Measurements from ENCODE around the gene CTBP2. TPM values are rescaled to one million over a fixed set of nuclear protein-coding genes. Genes with fewer than 3 reads are reported as not detected.
"Not testable (repeated sequence)": the region's sequence is repeated elsewhere in the genome, so short reads cannot be mapped to it uniquely, and the experiment has no call there.

Gene CTBP2
- total RNA-seq, 2 donors from 2014 or later, result 106 to 172 TPM

DNA sequence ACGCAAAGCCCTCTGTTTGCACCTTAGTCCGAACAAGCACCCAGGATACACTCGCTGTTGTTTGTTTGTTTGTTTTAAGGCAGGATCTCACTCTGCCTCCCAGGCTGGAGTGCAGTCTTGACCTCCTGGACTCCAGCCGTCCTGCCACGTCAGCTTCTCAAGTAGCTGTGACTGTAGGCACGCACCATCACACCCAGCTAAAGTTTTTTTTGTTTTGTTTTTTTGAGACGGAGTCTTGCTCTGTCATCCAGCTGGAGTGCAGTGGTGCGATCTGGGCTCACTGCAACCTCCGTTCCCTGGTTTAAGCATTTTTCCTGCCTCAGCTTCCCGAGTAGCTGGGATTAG lies 76.8 kb downstream of the CTBP2 start:
- Histone ChIP-seq H3K27ac (no peak overlapping the region), H3K4me3 (no peak overlapping the region), H3K27me3 (no peaks in the 10 kb centered on the region), H3K9ac (ENCODE audit: low read depth in 2 of 2, low read length in 2 of 2) (no peak overlapping the region), H3K36me3 (no peaks in the 10 kb centered on the region), H3K9me3 (no peaks in the 10 kb centered on the region), H3K4me1 (no peaks in the 10 kb centered on the region)
- no peak for DNase-seq
- TF ChIP-seq, protein P1, sequence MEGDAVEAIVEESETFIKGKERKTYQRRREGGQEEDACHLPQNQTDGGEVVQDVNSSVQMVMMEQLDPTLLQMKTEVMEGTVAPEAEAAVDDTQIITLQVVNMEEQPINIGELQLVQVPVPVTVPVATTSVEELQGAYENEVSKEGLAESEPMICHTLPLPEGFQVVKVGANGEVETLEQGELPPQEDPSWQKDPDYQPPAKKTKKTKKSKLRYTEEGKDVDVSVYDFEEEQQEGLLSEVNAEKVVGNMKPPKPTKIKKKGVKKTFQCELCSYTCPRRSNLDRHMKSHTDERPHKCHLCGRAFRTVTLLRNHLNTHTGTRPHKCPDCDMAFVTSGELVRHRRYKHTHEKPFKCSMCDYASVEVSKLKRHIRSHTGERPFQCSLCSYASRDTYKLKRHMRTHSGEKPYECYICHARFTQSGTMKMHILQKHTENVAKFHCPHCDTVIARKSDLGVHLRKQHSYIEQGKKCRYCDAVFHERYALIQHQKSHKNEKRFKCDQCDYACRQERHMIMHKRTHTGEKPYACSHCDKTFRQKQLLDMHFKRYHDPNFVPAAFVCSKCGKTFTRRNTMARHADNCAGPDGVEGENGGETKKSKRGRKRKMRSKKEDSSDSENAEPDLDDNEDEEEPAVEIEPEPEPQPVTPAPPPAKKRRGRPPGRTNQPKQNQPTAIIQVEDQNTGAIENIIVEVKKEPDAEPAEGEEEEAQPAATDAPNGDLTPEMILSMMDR (IDR thresholded peaks at IDR 0.05), result no peak
- intact Hi-C loops (cut with DNase I), result no loop called here

DNA sequence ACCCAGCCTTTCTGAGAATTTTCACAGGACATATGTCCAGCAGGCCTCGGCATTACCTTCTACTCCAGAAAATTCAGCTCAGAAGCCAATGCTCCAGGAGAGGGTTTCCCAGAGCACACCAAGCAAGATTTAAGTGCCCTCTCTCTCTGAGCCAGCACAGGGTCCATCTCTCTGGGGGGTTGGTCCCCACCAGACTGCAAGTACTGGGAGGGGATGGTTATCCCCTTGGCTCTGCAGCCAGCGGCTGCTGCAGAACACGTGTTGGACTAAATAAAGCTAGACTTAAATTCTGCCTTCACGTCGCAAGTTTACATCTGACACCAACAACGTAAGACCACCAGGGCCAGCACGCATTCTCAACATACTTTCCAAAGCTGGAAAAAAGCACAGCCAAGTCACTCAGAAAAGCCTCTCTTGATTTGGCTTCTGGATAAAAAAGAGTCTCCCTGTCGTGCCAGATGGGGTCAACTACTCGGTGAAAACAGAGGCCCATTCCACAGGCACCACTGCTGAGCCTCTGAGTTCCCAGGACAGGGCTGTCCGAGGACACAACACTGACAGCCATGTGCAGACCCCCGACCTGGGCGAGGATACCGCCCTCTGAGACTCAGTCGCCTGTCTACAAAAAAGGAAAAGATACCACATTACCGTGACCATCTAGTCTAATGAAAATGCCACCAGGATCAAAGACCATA lies 77.3 kb downstream of the CTBP2 start:
- Histone ChIP-seq H3K27ac (no peak overlapping the region), H3K9me3 (no peaks in the 10 kb centered on the region), H3K9ac (ENCODE audit: low read depth in 2 of 2, low read length in 2 of 2) (no peak overlapping the region), H3K36me3 (no peaks in the 10 kb centered on the region), H3K4me3 (no peak overlapping the region), H3K4me1 (no peaks in the 10 kb centered on the region), H3K27me3 (no peaks in the 10 kb centered on the region)
- intact Hi-C loops (cut with DNase I), result no loop called here
- TF ChIP-seq, protein P1 (IDR thresholded peaks at IDR 0.05), result no peak
- no peak for DNase-seq

DNA sequence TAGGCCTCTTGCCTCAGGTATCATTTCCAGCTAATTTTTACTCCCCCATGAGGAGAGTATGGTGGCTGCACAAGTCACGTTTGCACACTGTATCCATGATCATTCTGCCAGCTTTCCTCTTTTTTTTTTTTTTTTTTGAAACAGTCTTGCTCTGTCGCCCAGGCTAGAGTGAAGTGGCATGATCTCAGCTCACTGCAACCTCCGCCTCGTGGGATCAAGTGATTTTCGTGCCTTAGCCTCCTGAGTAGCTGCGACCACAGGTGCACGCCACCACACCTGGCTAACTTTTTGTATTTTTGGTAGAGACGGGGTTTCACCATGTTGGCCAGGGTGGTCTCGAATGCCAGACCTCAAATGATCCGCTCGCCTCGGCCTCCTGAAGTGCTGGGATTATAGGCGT lies 77.9 kb downstream of the CTBP2 start:
- intact Hi-C loops (cut with DNase I); H3K36me3 ChIP-seq; H3K9ac ChIP-seq (ENCODE audit: low read depth in 2 of 2, low read length in 2 of 2); DNase-seq; H3K27ac ChIP-seq; H3K4me1 ChIP-seq; H3K4me3 ChIP-seq; H3K9me3 ChIP-seq; H3K27me3 ChIP-seq: not testable (repeated sequence)

DNA sequence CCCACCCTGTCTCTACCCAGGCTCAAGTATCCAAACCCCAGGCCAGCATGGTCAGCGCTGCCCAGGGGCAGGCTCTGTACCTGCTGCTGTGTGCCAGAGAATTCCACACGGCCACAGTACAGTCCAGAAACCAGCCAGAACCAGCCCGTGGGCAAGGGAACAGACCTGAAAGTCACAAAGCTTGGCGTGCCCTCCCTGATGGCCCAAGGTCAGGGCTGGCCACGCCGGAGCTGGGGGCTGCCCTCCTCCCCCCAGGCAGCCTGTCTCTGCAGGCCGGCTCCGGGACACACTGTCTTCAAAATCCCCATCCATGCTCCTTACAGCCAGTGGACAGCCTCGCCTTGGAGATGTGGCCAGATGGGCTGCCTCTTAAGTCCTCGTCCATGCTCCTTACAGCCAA lies 78.4 kb downstream of the CTBP2 start:
- Histone ChIP-seq H3K9ac (ENCODE audit: low read depth in 2 of 2, low read length in 2 of 2) (no peak overlapping the region), H3K36me3 (no peaks in the 10 kb centered on the region), H3K27me3 (no peaks in the 10 kb centered on the region), H3K4me3 (no peak overlapping the region), H3K27ac (no peak overlapping the region), H3K9me3 (no peaks in the 10 kb centered on the region), H3K4me1 (no peaks in the 10 kb centered on the region)
- DNase-seq, result no peak
- intact Hi-C loops (cut with DNase I), result no loop called here
- TF ChIP-seq, protein P1 (IDR thresholded peaks at IDR 0.05), result no peak

DNA sequence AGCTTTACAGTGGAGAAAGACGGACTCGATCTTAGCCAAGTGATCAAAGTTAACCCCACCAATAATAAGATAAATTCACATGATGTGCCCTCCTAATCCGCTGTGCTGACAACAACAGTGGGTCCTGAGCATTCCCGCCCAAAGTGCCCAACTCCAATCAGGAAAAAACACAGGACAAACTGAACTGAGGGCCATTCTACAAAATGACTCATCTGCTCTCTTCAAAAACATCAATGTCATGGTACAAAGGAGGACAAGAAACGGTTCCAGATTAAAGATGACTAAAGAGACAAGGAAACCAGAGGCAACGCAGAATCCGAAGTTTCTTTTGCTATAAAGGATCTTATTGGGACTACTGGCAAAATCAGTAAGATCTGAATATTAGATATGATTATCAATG lies 79.4 kb downstream of the CTBP2 start:
- Histone ChIP-seq H3K4me1 (no peaks in the 10 kb centered on the region), H3K27me3 (no peaks in the 10 kb centered on the region), H3K9ac (ENCODE audit: low read depth in 2 of 2, low read length in 2 of 2) (no peak overlapping the region), H3K36me3 (no peaks in the 10 kb centered on the region), H3K9me3 (no peaks in the 10 kb centered on the region), H3K27ac (no peak overlapping the region), H3K4me3 (no peak overlapping the region)
- intact Hi-C loops (cut with DNase I), result no loop called here
- no peak for DNase-seq
- TF ChIP-seq, protein P1 (IDR thresholded peaks at IDR 0.05), result no peak

DNA sequence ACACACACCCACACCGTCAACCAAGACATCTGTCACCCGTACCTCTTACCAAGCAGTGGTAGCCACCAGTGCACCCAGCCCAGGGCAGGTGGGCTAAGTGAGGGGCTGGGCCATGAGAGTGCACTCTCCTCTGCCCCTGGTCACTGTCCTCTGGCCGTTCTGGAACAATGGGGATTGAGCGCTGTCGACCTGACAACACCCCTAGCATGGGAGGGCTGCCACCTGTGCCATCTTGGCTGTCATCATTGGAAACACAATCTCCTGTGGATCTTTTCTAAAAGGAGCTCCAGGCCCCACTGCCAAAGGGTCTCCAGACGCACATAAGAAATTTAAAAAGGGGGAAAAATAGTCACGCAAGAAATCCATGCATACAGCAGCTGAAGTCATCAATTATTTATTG lies 80.1 kb downstream of the CTBP2 start:
- H3K4me3 ChIP-seq, result no peak overlapping the region
- DNase-seq, result no peak
- intact Hi-C loops (cut with DNase I), result no loop called here
- H3K4me1 ChIP-seq, result no peaks in the 10 kb centered on the region
- no peaks in the 10 kb centered on the region for H3K9me3 ChIP-seq
- H3K27ac ChIP-seq, result no peak overlapping the region
- no peaks in the 10 kb centered on the region for H3K27me3 ChIP-seq
- no peaks in the 10 kb centered on the region for H3K36me3 ChIP-seq
- no peak overlapping the region for H3K9ac ChIP-seq (ENCODE audit: low read depth in 2 of 2, low read length in 2 of 2)
- TF ChIP-seq, protein P1 (IDR thresholded peaks at IDR 0.05), result no peak
